D721Med (cell line): ENCODE results near the gene MBD5.

Experiments used
- DNase-seq: peaks from one replicate; pipeline ENCODE4 v3.0.0; 2011; ENCODE audit warnings: low spot score; ENCODE audit not compliant: insufficient read length
- FAIRE-seq: peaks from 2 replicates; lab custom pipeline; 2011; peaks lifted over from hg19 to GRCh38; lab: Jason Lieb, UNC
- CTCF ChIP-seq: IDR thresholded peaks from 2 replicates; pipeline ENCODE4 v1.5.1; 2012; ENCODE audit warnings: mild to moderate bottlenecking, control low read depth; ENCODE audit not compliant: insufficient read depth; ENCODE audit errors: missing control alignments

MBD5 gene

GRCh38 chr2:148561389-148561788 lies 540.5 kb downstream of the MBD5 start:
- no peak for TF ChIP-seq CTCF
- DNase-seq (no peak), FAIRE-seq (no peak)

- DNase-seq (no peak), FAIRE-seq (no peak)
- TF ChIP-seq CTCF, result peak; percentile 33
These were observed 544.5 kb downstream of the MBD5 start for GRCh38 chr2:148565272-148565894.
